Measurements from ENCODE around the gene WDR89.
"Not testable (repeated sequence)": the region's sequence is repeated elsewhere in the genome, so short reads cannot be mapped to it uniquely, and the experiment has no call there.

Gene WDR89

GRCh38 chr14:63596998-63597658 lies 44.5 kb downstream of the WDR89 start:
- no peak for DNase-seq (ENCODE audit: low read depth in 2 of 2)

- DNase-seq (ENCODE audit: low read depth in 2 of 2) = no peak
Observed at GRCh38 chr14:63594455-63595372, 47.0 kb downstream of the WDR89 start.

- DNase-seq (ENCODE audit: low read depth in 2 of 2) = not testable (repeated sequence)
Observed at GRCh38 chr14:63583046-63583445, 58.6 kb downstream of the WDR89 start.

- DNase-seq (ENCODE audit: low read depth in 2 of 2) = no peak
Observed at GRCh38 chr14:63581491-63581890, 60.2 kb downstream of the WDR89 start.

GRCh38 chr14:63578300-63578699 lies 63.4 kb downstream of the WDR89 start:
- DNase-seq (ENCODE audit: low read depth in 2 of 2) = no peak

GRCh38 chr14:63573581-63573980 lies 68.1 kb downstream of the WDR89 start:
- DNase-seq (ENCODE audit: low read depth in 2 of 2) = no peak

GRCh38 chr14:63565448-63565847 lies 76.2 kb downstream of the WDR89 start:
- no peak for DNase-seq (ENCODE audit: low read depth in 2 of 2)

- DNase-seq (ENCODE audit: low read depth in 2 of 2) = no peak
Observed at GRCh38 chr14:63564318-63564717, 77.4 kb downstream of the WDR89 start.

- no peak for DNase-seq (ENCODE audit: low read depth in 2 of 2)
Observed at GRCh38 chr14:63563370-63564026, 78.2 kb downstream of the WDR89 start.

- no peak for DNase-seq (ENCODE audit: low read depth in 2 of 2)
Observed at GRCh38 chr14:63562405-63562804, 79.3 kb downstream of the WDR89 start.

- no peak for DNase-seq (ENCODE audit: low read depth in 2 of 2)
Observed at GRCh38 chr14:63555572-63555971, 86.1 kb downstream of the WDR89 start.

- DNase-seq (ENCODE audit: low read depth in 2 of 2) = no peak
Observed at GRCh38 chr14:63551332-63551731, 90.3 kb downstream of the WDR89 start.

- DNase-seq (ENCODE audit: low read depth in 2 of 2) = no peak
Observed at GRCh38 chr14:63547798-63548335, 93.8 kb downstream of the WDR89 start.

Measured in stimulated activated CD4-positive, alpha-beta T cell treated with anti-CD3 and anti-CD28 coated beads, Interleukin-1b, Interleukin-23, amount 100 ng/mL, for 4 hours (primary cell).